GM12872 (cell line): Measurements from ENCODE around the gene CAPN3.

Experiments
- CTCF ChIP-seq: IDR thresholded peaks from 3 replicates; pipeline ENCODE4 v1.5.1; 2011; ENCODE audit warnings: low read depth, mild to moderate bottlenecking, low read length, moderate library complexity; ENCODE audit not compliant: insufficient read depth

CAPN3 gene

GRCh38 chr15:42358141-42358540, 1.2 kb upstream of the CAPN3 start:
- TF ChIP-seq CTCF = no peak

- TF ChIP-seq CTCF = no peak
Observed at GRCh38 chr15:42359985-42360384, 684 bp downstream of the CAPN3 start.

- TF ChIP-seq CTCF = no peak
Observed at GRCh38 chr15:42360535-42361112, 1.3 kb downstream of the CAPN3 start.

GRCh38 chr15:42363487-42363886, 4.2 kb downstream of the CAPN3 start:
- no peak for TF ChIP-seq CTCF

GRCh38 chr15:42363942-42364341, 4.6 kb downstream of the CAPN3 start:
- TF ChIP-seq CTCF = no peak

- no peak for TF ChIP-seq CTCF
Observed at GRCh38 chr15:42364529-42364928, 5.2 kb downstream of the CAPN3 start.

- no peak for TF ChIP-seq CTCF
Observed at GRCh38 chr15:42365921-42366550, 6.7 kb downstream of the CAPN3 start.

GRCh38 chr15:42367041-42367440, 7.7 kb downstream of the CAPN3 start:
- no peak for TF ChIP-seq CTCF
